ENCODE data around the gene DEAF1.

DEAF1 gene

DNA sequence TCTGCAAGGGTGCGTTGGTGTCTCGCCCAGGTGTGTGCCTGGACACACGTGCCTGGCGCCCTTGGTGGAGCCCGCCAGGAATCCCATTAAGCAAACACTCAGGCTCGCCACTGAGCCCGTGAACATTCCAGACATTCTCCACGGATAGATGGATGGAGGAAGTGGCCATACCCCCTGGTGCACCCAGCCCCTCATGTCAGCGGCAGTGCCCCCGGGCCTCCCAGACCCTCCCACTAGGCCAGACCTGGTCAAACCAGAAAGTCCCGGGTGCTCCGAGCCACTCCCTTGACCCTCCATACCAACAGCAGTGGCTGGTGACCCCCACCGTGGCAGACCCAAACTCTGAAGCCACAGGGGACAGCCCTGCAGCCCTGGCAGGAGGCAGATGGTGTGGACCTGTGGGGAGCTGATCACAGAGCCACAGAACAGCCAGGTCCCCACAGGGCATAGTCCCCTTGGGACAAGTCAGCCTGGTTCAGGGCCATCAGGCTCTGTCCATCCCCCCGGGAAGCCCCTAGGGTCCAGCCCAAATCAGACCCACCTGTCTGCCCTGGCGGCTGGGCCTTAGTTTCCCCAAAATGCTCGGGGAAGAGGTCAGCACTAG is 12.9 kb upstream of the DEAF1 start:
- TF ChIP-seq, protein P1, sequence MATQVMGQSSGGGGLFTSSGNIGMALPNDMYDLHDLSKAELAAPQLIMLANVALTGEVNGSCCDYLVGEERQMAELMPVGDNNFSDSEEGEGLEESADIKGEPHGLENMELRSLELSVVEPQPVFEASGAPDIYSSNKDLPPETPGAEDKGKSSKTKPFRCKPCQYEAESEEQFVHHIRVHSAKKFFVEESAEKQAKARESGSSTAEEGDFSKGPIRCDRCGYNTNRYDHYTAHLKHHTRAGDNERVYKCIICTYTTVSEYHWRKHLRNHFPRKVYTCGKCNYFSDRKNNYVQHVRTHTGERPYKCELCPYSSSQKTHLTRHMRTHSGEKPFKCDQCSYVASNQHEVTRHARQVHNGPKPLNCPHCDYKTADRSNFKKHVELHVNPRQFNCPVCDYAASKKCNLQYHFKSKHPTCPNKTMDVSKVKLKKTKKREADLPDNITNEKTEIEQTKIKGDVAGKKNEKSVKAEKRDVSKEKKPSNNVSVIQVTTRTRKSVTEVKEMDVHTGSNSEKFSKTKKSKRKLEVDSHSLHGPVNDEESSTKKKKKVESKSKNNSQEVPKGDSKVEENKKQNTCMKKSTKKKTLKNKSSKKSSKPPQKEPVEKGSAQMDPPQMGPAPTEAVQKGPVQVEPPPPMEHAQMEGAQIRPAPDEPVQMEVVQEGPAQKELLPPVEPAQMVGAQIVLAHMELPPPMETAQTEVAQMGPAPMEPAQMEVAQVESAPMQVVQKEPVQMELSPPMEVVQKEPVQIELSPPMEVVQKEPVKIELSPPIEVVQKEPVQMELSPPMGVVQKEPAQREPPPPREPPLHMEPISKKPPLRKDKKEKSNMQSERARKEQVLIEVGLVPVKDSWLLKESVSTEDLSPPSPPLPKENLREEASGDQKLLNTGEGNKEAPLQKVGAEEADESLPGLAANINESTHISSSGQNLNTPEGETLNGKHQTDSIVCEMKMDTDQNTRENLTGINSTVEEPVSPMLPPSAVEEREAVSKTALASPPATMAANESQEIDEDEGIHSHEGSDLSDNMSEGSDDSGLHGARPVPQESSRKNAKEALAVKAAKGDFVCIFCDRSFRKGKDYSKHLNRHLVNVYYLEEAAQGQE (IDR thresholded peaks at IDR 0.05; ENCODE audit: insufficient replicate concordance, low read depth) = no peak
- no peak overlapping the region for H3K4me3 ChIP-seq (replicated peaks; ENCODE audit: insufficient read depth, low read length)

DNA sequence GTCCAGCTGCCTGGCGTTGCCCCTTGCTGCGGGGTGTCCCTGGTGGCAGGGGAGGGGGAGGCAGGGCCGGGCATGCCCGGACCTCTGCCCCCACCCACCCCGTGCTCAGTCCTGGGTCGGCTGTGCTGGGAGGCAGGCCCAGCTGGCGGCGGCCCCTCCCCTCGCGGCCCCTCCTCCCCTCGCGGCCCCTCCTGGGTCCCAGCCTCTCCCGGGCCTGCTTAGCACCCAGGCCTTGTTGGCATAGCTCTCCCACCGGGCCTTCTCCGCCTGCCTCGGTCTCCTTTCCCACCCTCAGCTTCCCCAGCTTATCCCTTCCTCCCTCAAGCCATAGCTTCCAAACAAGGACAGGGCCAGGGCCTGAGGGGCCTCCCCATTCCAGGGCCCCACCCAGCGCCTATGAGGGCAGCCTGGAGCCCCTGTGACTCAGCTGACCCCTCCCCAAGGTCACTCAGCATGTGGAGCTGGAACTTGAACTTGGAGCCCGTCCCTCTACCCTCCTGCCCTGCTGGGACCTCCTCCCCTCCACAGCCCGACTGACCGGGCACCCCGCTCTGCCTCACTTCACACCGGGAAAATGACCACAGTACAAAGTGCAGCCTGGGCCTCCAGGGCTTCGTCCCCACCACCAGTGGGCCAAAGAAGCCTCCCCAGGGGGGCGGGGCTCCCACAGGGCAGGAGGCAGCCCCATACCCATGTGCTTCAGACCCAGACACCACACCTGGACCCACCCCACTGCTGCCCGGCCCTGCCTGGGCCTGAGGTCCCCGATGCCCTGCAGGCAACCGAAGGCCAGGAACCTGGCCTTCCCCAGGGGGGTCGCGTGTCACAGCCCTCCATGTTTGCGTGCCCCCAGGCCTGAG is 12.2 kb upstream of the DEAF1 start:
- no peak for TF ChIP-seq SPI1 (IDR thresholded peaks at IDR 0.05; ENCODE audit: borderline replicate concordance, low read depth)
- TF ChIP-seq GABPA (IDR thresholded peaks at IDR 0.05; ENCODE audit: low read depth) = no peak
- TF ChIP-seq, protein P1 (IDR thresholded peaks at IDR 0.05; ENCODE audit: insufficient replicate concordance, low read depth) = no peak
- TF ChIP-seq, protein P2, sequence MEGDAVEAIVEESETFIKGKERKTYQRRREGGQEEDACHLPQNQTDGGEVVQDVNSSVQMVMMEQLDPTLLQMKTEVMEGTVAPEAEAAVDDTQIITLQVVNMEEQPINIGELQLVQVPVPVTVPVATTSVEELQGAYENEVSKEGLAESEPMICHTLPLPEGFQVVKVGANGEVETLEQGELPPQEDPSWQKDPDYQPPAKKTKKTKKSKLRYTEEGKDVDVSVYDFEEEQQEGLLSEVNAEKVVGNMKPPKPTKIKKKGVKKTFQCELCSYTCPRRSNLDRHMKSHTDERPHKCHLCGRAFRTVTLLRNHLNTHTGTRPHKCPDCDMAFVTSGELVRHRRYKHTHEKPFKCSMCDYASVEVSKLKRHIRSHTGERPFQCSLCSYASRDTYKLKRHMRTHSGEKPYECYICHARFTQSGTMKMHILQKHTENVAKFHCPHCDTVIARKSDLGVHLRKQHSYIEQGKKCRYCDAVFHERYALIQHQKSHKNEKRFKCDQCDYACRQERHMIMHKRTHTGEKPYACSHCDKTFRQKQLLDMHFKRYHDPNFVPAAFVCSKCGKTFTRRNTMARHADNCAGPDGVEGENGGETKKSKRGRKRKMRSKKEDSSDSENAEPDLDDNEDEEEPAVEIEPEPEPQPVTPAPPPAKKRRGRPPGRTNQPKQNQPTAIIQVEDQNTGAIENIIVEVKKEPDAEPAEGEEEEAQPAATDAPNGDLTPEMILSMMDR (IDR thresholded peaks at IDR 0.05; ENCODE audit: insufficient read depth, low read length) = no peak
- TF ChIP-seq POLR2AphosphoS5 (IDR thresholded peaks at IDR 0.05; ENCODE audit: low read depth) = no peak
- DNase-seq (ENCODE audit: low read depth in 1 of 2, low spot score in 1 of 2) = no peak
- Histone ChIP-seq H3K27me3 (ENCODE audit: insufficient read depth, poor library complexity, severe bottlenecking) (peaks cover 29% of the 10 kb centered on the region), H3K27ac (replicated peaks) (no peak overlapping the region), H3K4me3 (replicated peaks; ENCODE audit: insufficient read depth, low read length) (no peak overlapping the region)

More for the DNA sequence above, 12.9 kb upstream of the DEAF1 start:
- DNase-seq (ENCODE audit: low read depth in 1 of 2, low spot score in 1 of 2) = no peak
- H3K27ac ChIP-seq (replicated peaks) = no peak overlapping the region
- peaks cover 29% of the 10 kb centered on the region for H3K27me3 ChIP-seq (ENCODE audit: insufficient read depth, poor library complexity, severe bottlenecking)

DNA sequence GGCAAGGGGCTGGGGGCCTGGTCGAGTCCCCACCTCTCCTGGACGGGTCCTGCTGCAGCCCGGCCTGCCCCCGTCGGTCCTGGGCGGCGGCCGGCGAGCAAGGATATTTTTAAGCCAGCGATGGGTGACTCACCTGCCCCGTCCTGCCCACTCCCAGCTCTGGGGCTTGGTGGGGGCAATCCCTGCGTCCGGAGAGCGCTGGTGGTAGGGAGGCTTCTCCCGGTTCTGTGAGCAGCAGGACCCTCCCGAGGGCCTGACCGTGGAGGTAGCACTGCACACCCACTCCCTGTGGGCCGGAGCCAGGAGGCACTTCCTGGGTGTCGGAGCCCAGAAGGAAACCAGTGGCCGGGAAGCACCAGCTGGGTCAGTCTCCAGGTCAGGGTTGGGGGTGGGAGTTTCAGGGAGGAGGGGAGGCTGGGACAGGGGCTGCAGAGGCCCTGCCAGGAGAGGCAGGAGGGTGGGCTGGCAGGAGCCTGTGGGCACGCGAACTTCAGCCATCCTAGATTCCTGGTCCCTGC is 11.5 kb upstream of the DEAF1 start:
- TF ChIP-seq SPI1 (IDR thresholded peaks at IDR 0.05; ENCODE audit: borderline replicate concordance, low read depth) (no peak), POLR2AphosphoS5 (IDR thresholded peaks at IDR 0.05; ENCODE audit: low read depth) (no peak), GABPA (IDR thresholded peaks at IDR 0.05; ENCODE audit: low read depth) (no peak)
- TF ChIP-seq, protein P2 (IDR thresholded peaks at IDR 0.05; ENCODE audit: insufficient read depth, low read length) = no peak
- TF ChIP-seq, protein P1 (IDR thresholded peaks at IDR 0.05; ENCODE audit: insufficient replicate concordance, low read depth) = no peak
- H3K27me3 ChIP-seq (ENCODE audit: insufficient read depth, poor library complexity, severe bottlenecking) = peaks cover 29% of the 10 kb centered on the region
- DNase-seq (ENCODE audit: low read depth in 1 of 2, low spot score in 1 of 2) = no peak
- no peak overlapping the region for H3K27ac ChIP-seq (replicated peaks)
- no peak overlapping the region for H3K4me3 ChIP-seq (replicated peaks; ENCODE audit: insufficient read depth, low read length)
